C4-2B (cell line): Measurements from ENCODE around the gene ERCC2.

Source experiments
- CTCF ChIP-seq: fragments of 450-650 bp; conservative IDR thresholded peaks from 2 replicates; pipeline ENCODE4 v1.5.1; 2017; ENCODE audit warnings: mild to moderate bottlenecking
- ZFX ChIP-seq: fragments of 450-650 bp; IDR thresholded peaks from 2 replicates; pipeline ENCODE4 v1.6.1; 2017

GRCh38 chr19:45331411-45331810, 39.0 kb downstream of the ERCC2 start:
- no peak for TF ChIP-seq CTCF
- TF ChIP-seq ZFX = no peak
